Measurements from ENCODE around the gene GDPD3. TPM values are rescaled to one million over a fixed set of nuclear protein-coding genes. Genes with fewer than 3 reads are reported as not detected.
"Not testable (repeated sequence)": the region's sequence is repeated elsewhere in the genome, so short reads cannot be mapped to it uniquely, and the experiment has no call there.

GDPD3 gene
- total RNA-seq, 1 donor from 2014 or later = 6.3 TPM

DNA sequence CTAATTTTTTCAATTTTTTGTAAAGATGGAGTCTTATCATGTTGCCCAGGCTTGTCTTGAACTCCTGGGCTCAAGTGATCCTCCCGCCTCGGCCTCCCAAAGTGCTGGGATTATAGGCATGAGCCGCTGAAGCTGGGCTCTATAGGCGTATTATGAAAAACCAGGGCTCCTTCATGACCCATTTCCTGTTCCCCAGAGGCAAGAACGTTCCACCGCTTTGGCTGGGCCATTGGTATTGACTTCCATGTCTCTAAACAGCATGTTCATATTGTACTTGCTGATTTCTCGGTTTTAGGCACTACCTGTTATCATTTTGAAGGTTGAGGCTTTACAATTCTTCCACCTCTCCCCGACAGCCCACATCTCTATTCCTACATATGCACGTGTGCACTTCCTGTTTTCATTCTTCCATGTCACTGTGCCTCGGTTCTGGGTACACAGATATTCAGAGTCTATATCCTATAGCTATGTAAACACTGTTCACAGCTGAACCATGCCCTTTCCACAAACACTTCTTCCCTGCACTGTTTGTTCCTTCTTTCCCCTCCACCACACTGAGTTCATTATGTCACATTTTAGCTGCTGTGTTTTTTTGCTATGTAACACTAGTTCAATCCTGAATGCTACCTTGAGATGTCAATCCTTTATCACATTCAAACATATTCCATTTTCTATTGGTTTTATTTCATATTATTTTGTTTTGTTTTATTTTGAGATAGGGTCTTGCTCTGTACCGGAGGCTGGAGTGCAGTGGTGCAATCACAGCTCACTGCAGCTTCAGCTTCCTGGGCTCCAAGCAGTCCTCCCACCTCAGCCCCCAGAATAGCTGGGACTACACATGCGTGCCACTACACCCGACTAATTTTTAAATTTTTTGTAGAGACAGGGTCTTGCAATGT, 26.5 kb upstream of the GDPD3 start:
- intact Hi-C loops (cut with micrococcal nuclease) = no loop called here
- no peaks in the 10 kb centered on the region for H3K9me3 Mint-ChIP-seq
- no peak overlapping the region for H3K4me3 Mint-ChIP-seq
- no peaks in the 10 kb centered on the region for H3K27me3 Mint-ChIP-seq (ENCODE audit: insufficient read depth)
- H3K27ac Mint-ChIP-seq = peak overlapping the region; percentile 87
- peaks cover 26% of the 10 kb centered on the region for H3K4me1 Mint-ChIP-seq (ENCODE audit: low read depth)
- DNase-seq (ENCODE audit: low spot score) = no peak
- no peaks in the 10 kb centered on the region for H3K36me3 Mint-ChIP-seq (ENCODE audit: low read depth)

DNA sequence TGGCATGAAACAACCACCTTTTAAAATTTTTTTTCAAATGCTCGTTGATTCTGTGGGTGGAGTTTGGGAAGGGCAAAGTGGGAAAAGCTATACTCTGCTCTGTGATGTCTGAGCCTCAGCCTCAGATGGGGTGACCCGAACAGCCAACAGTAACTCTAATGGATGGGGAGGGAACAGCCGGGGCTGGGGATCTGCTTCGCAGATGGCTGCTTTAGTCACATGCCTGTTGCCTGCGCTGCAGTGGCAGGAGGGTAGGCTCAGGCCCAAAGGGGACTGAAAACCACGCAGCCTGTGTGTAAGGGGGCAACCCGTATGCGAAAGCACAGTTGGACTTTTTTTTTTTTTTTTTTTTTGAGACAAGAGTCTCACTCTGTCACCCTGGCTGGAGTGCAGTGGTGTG, 24.6 kb upstream of the GDPD3 start:
- H3K4me1 Mint-ChIP-seq (ENCODE audit: low read depth) = peaks cover 19% of the 10 kb centered on the region
- H3K27ac Mint-ChIP-seq = no peak overlapping the region
- no peak for DNase-seq (ENCODE audit: low spot score)
- H3K4me3 Mint-ChIP-seq = no peak overlapping the region
- peaks cover 2% of the 10 kb centered on the region for H3K36me3 Mint-ChIP-seq (ENCODE audit: low read depth)
- no peaks in the 10 kb centered on the region for H3K9me3 Mint-ChIP-seq
- intact Hi-C loops (cut with micrococcal nuclease) = no loop called here
- no peaks in the 10 kb centered on the region for H3K27me3 Mint-ChIP-seq (ENCODE audit: insufficient read depth)

DNA sequence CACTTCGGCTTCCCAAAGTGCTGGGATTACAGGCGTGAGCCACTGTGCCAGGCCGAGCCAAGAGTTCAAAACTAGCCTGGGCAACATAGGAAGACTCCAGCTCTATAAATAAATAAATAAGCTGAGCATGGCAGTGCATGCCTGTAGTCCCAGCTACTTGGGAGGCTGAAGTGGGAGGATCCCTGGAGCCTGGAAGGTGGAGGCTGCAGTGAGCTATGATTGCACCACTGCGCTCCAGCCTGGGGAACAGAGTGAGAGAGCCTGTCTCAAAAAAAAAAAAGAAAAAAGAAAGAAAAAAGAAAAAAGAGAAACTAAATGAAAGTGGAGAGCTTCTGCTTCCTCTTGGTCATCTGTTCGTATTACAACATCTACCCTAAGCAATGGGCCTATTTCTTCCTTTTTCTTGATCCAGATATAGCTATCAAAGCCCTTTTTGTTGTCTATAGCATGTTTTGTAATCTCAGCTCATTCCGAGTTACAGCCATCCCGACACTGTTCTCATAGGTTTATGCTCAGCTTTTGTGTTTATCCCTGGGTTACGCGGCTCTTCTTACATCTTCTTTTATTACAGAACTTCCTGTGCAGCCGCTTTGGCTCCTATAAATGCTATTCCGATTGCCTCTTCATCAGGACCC, 23.8 kb upstream of the GDPD3 start:
- H3K36me3 Mint-ChIP-seq (ENCODE audit: low read depth) = peaks cover 2% of the 10 kb centered on the region
- peak overlapping the region; percentile 34 for H3K27ac Mint-ChIP-seq
- peaks cover 14% of the 10 kb centered on the region for H3K4me1 Mint-ChIP-seq (ENCODE audit: low read depth)
- intact Hi-C loops (cut with micrococcal nuclease) = no loop called here
- no peaks in the 10 kb centered on the region for H3K9me3 Mint-ChIP-seq
- no peaks in the 10 kb centered on the region for H3K27me3 Mint-ChIP-seq (ENCODE audit: insufficient read depth)
- DNase-seq (ENCODE audit: low spot score) = no peak
- H3K4me3 Mint-ChIP-seq = no peak overlapping the region

DNA sequence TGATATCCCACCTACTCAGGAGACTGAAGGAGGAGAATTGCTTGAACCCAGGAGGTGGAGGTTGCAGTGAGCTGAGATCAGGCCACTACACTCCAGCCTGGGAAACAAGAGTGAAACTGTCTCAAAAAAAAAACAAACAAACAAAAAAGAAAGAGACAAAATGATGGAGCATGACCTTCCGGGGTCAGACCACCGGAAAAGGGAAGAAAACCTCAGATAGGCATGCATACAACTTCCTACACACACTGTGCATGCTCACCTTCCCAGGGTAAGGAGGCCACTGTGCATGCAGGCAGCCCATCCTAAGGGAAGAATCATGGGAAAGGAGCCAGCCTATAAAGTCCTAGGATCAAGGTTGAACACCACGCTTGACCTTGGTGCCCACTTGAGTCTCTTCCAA, 19.3 kb upstream of the GDPD3 start:
- intact Hi-C loops (cut with micrococcal nuclease) = no loop called here
- no peaks in the 10 kb centered on the region for H3K27me3 Mint-ChIP-seq (ENCODE audit: insufficient read depth)
- H3K9me3 Mint-ChIP-seq = no peaks in the 10 kb centered on the region

DNA sequence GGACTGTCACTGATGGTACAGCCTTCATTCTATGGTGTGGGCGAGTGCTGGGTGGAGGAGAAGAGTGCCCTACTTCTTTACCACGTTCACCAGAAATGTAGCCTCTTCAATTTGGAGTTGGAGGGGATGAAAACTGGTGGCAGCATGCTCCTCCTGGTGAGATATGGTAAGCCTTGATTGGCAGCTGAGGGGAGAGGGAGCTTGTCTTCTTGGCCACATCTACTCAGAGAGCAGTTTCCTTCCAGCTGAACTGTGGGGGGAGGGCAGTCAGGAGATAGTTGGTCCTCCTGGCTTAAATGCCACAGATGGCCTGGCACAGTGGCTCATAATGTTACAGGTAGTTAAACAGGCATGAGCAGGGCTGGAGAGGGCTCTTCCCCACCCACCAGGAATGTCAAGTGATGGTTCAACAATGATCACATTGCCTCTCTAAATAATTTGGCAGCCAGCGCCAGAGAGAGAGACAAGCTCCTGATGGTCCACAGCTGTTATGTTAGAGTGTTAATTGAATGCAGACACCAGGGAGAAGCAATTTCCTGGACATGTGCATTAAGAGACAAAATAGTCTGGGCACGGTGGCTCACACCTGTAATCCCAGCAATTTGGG, 18.6 kb upstream of the GDPD3 start:
- Mint-ChIP-seq H3K27me3 (ENCODE audit: insufficient read depth) (no peaks in the 10 kb centered on the region), H3K4me1 (ENCODE audit: low read depth) (no peaks in the 10 kb centered on the region), H3K27ac (peak overlapping the region; percentile 70), H3K9me3 (no peaks in the 10 kb centered on the region), H3K4me3 (no peak overlapping the region), H3K36me3 (ENCODE audit: low read depth) (peaks cover 2% of the 10 kb centered on the region)
- intact Hi-C loops (cut with micrococcal nuclease) = no loop called here
- DNase-seq (ENCODE audit: low spot score) = no peak

More for the DNA sequence above, 19.3 kb upstream of the GDPD3 start:
- no peak for DNase-seq (ENCODE audit: low spot score)
- Mint-ChIP-seq H3K4me3 (no peak overlapping the region), H3K36me3 (ENCODE audit: low read depth) (peaks cover 2% of the 10 kb centered on the region), H3K4me1 (ENCODE audit: low read depth) (peaks cover 4% of the 10 kb centered on the region), H3K27ac (no peak overlapping the region)

DNA sequence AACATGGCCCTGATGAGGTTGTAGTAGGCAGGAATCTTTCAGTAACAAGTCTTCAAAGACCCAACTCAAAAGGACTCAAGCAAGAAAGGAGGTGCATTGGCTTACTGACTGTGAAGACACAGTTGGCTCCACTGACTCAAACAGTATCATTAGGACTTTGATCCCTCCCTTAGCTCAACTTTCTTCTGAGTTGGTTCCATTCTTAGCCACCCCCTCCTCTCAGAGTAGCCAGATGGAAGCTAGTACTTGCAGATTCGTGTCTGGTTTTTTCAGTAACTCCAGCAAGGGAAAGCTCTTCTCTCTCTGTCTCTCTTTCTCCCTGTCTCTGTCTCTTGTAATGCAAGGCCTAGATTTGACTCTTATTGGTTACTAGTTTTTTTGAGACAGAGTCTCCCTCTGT, 14.7 kb upstream of the GDPD3 start:
- intact Hi-C loops (cut with micrococcal nuclease) = no loop called here
- no peaks in the 10 kb centered on the region for H3K27me3 Mint-ChIP-seq (ENCODE audit: insufficient read depth)

DNA sequence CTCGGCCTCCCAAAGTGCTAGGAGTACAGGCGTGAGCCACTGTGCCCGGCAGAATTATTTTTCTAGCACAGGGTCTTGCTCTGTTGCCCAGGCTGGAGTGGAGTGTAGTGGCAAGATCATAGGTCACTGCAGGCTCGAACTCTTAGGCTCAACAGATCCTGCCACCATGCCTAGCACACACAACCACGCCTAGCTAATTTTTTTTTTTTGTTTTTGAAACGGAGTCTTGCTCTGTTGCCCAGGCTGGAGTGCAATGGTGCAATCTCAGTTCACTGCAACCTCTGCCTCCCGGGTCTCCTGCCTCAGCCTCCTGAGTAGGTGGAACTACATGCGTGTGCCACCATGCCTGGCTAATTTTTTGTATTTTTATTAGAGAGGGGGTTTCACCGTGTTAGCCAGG, 12.4 kb upstream of the GDPD3 start:
- H3K36me3 Mint-ChIP-seq (ENCODE audit: low read depth); DNase-seq (ENCODE audit: low spot score); H3K27me3 Mint-ChIP-seq (ENCODE audit: insufficient read depth); H3K9me3 Mint-ChIP-seq; H3K4me3 Mint-ChIP-seq; H3K27ac Mint-ChIP-seq; intact Hi-C loops (cut with micrococcal nuclease): not testable (repeated sequence)
- H3K4me1 Mint-ChIP-seq (ENCODE audit: low read depth) = peaks cover 24% of the 10 kb centered on the region

More for the DNA sequence above, 14.7 kb upstream of the GDPD3 start:
- no peaks in the 10 kb centered on the region for H3K9me3 Mint-ChIP-seq
- H3K4me1 Mint-ChIP-seq (ENCODE audit: low read depth) = peaks cover 10% of the 10 kb centered on the region
- no peak for DNase-seq (ENCODE audit: low spot score)
- no peak overlapping the region for H3K27ac Mint-ChIP-seq
- H3K4me3 Mint-ChIP-seq = no peak overlapping the region
- no peaks in the 10 kb centered on the region for H3K36me3 Mint-ChIP-seq (ENCODE audit: low read depth)

DNA sequence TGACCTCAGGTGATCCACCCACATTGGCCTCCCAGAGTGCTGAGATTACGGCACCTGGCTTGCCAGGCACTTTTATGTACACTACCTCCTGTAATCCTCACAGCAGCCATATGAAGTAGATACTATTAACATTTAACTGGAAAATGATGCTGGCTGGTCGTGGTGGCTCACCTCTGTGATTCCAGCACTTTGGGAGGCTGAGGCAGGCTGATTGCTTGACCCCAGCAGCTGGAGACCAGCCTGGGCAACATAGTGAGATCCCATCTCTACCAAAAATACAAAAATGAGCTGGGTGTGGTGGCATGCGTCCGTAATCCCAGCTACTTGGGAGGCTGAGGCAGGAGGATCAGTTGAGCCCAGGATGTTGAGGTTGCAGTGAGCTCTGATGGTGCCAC, 11.6 kb upstream of the GDPD3 start:
- intact Hi-C loops (cut with micrococcal nuclease) = loop anchor here (5.0 kb wide), 1 partner anchor 282 kb away; the partner anchor contains the start of gene ZNF771
- no peak for DNase-seq (ENCODE audit: low spot score)
- no peak overlapping the region for H3K4me3 Mint-ChIP-seq

DNA sequence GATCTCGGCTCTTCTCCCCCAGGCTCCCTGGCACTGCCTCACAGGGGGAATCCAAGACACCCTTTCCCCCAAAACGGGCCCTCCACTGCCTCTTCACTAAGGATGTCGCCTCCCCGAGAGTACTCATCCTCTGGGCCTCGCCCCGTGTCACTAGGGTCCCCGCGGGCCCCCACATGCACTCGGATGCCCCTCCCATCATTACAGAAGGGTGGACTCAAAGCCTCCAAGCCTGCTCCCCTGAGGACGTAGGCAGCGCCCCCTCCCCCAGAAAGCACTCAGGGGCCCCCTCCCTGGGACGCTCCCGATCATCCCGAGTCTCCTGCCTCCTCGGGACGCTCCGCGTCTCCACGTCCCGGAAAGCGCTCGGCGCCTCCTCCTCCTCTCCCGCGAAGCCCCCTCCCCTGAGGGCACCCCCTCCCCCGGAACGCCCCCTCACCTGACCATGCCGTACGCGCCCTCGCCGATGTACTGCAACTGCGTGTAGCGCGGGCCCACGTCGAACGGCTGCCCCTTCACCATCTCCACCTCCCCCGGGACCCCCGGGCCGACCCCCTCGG, 9.3 kb upstream of the GDPD3 start:
- Mint-ChIP-seq H3K27me3 (ENCODE audit: insufficient read depth) (no peaks in the 10 kb centered on the region), H3K36me3 (ENCODE audit: low read depth) (peaks cover 6% of the 10 kb centered on the region), H3K4me1 (ENCODE audit: low read depth) (peaks cover 32% of the 10 kb centered on the region), H3K4me3 (peak overlapping the region; percentile 90), H3K9me3 (no peaks in the 10 kb centered on the region), H3K27ac (peak overlapping the region; percentile 91)
- DNase-seq (ENCODE audit: low spot score) = peak; percentile 6
- intact Hi-C loops (cut with micrococcal nuclease) = loop anchor here (1.0 to 5.0 kb wide), 4 partner anchors 30 to 488 kb away; partner anchors contain the start of genes ALDOA, ZNF689 and ZNF771

More for the DNA sequence above, 11.6 kb upstream of the GDPD3 start:
- H3K36me3 Mint-ChIP-seq (ENCODE audit: low read depth) = peaks cover 2% of the 10 kb centered on the region
- H3K4me1 Mint-ChIP-seq (ENCODE audit: low read depth) = peaks cover 31% of the 10 kb centered on the region
- no peaks in the 10 kb centered on the region for H3K27me3 Mint-ChIP-seq (ENCODE audit: insufficient read depth)
- no peaks in the 10 kb centered on the region for H3K9me3 Mint-ChIP-seq
- no peak overlapping the region for H3K27ac Mint-ChIP-seq

DNA sequence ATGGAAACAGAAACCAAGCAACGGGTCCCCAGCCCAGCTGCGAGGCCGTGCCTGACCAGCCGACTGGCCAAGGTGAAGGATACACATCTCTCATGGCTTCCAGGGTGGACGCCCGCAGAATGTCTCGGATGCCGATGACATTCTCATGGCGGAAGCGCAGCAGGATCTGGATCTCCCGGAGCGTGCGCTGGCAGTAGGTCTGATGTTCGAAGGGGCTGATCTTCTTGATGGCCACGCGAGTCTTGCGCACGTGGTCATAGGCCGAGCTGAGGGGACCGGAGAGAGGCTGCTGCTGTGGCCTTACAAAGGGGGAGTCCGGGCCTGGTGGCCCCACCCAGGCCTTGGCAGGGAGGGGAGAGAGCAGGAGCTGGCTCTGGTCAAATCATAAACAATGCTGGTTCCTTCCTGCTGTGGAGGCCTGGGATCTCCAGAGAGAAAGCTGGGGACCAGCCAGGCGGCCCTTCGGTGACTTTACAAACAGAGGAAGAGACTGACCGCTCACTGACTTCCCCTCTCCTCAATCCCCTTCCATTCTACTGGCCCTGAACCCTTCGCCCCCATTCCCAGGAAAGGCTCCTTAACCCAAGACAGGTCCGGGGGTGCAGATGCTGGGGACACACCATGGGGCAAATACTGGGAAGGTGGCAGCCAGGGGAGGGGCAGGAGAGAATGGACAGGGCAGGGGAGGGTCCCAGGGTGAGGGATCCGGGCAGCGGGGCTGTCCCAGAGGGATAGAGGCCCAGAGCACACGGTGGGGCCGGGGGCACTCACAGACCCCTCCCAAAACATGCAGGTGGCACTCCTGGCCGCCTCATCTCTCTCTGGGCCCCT, 8.6 kb upstream of the GDPD3 start:
- H3K9me3 Mint-ChIP-seq = no peaks in the 10 kb centered on the region
- intact Hi-C loops (cut with micrococcal nuclease) = loop anchor here (1.0 to 5.0 kb wide), 3 partner anchors 57 to 488 kb away; partner anchors contain the start of genes ALDOA, ZNF689 and ZNF771
- H3K4me1 Mint-ChIP-seq (ENCODE audit: low read depth) = peaks cover 32% of the 10 kb centered on the region
- peaks cover 6% of the 10 kb centered on the region for H3K36me3 Mint-ChIP-seq (ENCODE audit: low read depth)
- H3K27ac Mint-ChIP-seq = peak overlapping the region; percentile 91
- H3K27me3 Mint-ChIP-seq (ENCODE audit: insufficient read depth) = no peaks in the 10 kb centered on the region
- no peak for DNase-seq (ENCODE audit: low spot score)
- peak overlapping the region; percentile 90 for H3K4me3 Mint-ChIP-seq

DNA sequence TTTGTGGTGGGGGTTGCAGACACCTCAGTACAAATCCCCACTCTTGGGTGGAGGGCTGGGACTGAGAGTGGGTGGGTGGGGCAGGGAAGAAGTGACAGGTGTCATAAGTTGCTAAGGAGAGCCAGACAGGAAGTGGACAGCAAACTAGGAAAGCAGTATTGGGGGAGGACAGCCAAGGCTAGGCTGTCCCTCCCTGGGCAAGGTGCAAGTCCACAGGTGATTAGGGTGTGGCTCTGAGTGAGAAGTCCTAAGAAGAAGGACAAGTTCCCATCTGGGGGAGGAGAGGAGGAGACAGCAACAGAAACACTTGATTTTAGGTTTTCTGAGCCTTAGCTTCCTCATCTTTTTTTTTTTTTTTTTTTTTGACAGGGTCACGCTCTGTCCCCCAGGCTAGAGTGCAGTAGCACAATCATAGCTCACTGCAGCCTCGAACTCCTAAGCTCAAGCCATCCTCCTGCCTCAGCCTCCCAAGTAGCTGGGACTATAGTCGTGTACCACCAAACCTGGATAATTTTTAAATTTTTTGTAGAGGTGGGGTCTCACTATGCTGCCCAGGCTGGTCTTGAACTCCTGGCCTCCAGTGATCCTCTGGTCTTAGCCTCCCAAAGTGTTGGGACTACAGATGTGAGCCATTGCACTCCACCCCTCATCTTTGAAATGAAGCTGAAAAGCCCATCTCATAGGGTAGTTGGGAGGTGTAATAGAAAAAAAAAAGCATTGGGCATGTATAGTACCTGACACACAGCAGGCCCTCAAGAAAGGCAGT, 7.2 kb upstream of the GDPD3 start:
- peaks cover 32% of the 10 kb centered on the region for H3K4me1 Mint-ChIP-seq (ENCODE audit: low read depth)
- intact Hi-C loops (cut with micrococcal nuclease) = loop anchor here (5.0 kb wide), 1 partner anchor 287 kb away; the partner anchor contains the start of gene ZNF771
- no peaks in the 10 kb centered on the region for H3K9me3 Mint-ChIP-seq
- no peaks in the 10 kb centered on the region for H3K27me3 Mint-ChIP-seq (ENCODE audit: insufficient read depth)
- peaks cover 6% of the 10 kb centered on the region for H3K36me3 Mint-ChIP-seq (ENCODE audit: low read depth)
- peak overlapping the region; percentile 72 for H3K27ac Mint-ChIP-seq
- DNase-seq (ENCODE audit: low spot score) = no peak
- peak overlapping the region; percentile 42 for H3K4me3 Mint-ChIP-seq

All from activated T-helper 1 cell treated with anti-CD3 and anti-CD28 coated beads, Interleukin-12 subunit alpha, Interleukin-12 subunit beta, Interleukin-2, Interleukin-4 antibody, amounts not matched to agents 30 ng/mL and 10 ng/mL and 1 ng/mL, durations not matched to agents 14 hours and 24 hours and 36 hours (primary cell).